Superior temporal gyrus (tissue), 1 donor: ENCODE measurements around the gene C6orf89.

Experiments used
- DNase-seq: peaks from one replicate; pipeline ENCODE4 v3.0.0-alpha.2; 2016; ENCODE audit errors: extremely low spot score

C6orf89 gene

GRCh38 chr6:36852481-36853147, 33.1 kb upstream of the C6orf89 start:
- DNase-seq, result no peak

DNA sequence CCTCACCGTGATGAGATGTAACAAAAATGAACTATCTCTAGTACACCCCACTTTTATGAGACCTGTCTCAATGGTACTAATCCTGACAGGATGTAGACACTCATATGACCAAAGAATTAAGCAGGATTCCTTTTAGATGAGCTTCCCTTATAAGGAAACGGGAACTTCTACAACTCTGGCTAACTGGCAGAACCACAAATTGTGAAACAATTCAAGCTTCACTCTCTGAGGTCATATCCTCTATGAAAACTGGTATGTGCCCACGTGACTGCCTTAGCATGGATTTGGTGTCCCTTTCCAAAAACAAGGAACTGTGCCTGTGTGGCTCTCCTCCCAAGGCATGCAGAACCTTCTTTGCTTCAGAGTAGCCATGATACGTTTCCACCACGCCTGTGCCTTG, 32.4 kb upstream of the C6orf89 start:
- DNase-seq, result peak; percentile 28

- DNase-seq, result no peak
Measured at GRCh38 chr6:36855750-36856149, 30.0 kb upstream of the C6orf89 start.

DNA sequence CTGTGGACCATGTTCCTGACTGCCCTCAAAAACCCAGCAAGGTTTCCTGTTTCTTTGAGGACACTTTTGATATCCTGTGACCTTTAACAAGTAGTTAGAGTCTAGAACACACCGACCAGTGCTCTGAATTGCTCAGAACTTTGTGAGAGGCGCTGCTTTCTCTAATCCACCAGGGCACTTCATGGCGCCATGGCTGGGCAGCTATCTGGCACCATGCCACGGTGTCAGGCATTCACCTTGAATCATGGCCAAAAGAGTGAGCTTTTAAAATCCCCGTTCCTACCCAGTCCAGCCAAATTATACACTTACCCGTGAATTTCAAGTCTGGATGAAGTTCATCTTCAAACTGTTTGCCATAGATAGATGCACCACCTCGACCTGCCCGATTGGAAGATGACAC, 29.5 kb upstream of the C6orf89 start:
- no peak for DNase-seq

GRCh38 chr6:36857325-36857724, 28.4 kb upstream of the C6orf89 start:
- no peak for DNase-seq

DNA sequence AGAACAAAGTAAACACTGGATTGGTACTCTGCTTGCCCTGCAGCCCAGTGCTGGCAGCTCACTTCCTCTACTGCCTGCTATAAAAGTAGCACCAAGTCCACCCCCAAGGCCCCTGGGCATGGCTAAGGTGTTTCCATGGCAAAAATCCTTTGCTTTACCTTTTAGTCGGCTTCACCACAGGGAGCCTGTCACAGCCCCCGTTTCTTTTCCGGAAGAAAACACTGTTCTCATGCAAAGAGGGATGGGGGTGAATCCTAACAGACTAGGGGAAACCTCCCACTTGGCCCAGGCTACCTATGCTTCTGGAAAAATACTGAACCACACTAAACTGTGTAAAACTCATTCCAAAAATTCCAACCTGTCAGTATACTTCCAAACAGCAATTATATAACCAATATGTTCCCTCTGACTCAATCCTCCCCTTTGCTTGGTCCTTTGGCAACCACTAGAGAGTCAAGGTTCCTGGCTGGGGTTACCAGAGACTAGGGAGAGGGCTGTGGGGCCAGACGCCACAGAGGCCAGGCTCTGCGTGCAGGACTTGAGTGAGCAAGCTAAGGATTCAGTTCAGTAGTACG, 27.3 kb upstream of the C6orf89 start:
- peak; percentile 48 for DNase-seq

DNA sequence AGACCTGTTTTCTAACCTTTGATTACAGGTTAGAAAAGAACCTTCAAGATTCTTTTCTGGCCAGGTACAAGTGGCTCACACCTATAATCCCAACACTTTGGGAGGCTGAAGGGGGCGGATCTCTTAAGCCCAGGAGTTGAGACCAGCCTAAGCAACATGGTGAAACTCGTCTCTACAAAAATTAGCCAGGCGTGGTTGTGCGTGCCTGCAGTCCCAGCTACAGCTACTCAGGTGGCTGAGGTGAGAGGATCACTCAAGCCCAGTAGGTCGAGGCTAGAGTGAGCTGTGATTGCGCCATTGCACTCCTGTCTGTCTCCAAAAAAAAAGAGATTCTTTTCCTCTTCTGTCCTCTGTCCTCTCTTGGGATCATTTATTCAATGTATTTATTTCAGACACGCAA, 25.6 kb upstream of the C6orf89 start:
- DNase-seq, result no peak

DNA sequence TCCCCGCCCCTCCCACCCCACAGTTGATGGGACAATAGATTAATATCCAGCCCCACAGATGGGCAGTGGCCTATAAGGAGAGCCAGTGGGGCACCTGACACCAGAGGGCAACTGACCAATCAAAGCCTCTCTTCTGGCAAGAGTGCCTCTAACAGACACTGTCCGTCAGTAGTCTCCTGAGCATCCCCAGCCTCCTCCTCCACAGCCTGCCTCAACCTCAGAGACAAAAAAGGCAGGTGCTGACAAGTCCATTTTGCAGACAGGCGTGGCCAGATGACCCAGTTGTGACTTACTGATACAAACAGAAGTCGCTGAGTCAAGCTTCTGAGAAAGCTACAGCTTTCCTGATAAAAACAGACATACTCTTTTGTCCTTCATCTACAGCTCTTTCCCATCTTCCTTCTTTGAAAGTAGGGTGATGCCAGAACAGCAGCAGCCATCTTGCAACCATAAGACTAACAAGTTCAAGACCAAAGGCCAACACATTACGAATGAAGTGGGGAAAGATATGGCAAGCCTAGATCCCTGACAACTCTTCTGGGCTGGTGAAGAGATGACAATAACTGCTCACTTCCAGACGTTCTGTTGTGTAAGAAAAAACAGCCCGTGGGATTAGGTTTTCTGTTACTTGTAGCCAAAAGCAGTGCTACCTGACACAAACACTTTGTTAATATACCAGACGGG, 23.4 kb upstream of the C6orf89 start:
- DNase-seq, result no peak

- DNase-seq, result no peak
Measured at GRCh38 chr6:36862848-36863382, 22.8 kb upstream of the C6orf89 start.

DNA sequence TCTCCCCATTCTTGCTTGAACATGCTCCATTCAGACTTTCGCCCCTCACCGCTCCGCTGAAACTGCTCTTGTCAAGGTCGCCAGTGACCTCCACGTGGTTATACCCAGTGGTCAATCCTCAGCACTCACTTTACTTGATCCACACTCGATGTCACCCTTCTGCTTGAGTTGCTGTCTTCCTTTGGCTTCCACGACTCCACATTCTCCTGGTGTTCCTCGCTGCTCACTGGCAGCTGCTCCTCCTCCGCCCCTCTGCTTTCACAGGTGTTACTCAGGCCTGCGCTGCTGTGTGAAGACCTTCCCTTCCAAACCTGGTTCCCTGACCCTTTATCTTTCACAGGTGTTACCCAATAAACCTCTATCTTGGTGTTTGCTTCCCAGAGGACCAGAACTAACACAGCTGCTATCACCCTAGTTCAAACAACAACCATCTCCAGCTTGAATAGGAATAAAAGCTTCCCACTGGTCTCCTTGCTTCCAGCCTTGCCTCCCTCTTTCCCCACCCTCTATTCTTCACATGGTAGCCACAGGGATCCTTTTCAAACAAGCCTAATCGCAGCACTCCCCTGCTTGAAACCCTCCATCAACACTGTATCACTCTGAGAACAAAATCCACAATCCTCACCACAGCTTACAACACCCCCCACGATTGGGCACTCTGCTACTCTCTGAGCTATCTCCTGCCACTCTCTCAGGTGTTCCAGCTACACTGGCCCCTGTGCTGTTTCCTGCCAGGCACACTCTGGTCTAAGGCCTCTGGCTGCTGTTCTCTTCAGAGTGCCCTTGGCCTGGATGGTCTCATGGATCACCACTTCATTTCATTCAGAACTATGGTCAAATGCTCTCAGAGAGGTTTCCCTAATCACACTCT, 21.8 kb upstream of the C6orf89 start:
- DNase-seq, result no peak

- DNase-seq, result no peak
Measured at GRCh38 chr6:36865835-36866234, 19.9 kb upstream of the C6orf89 start.

DNA sequence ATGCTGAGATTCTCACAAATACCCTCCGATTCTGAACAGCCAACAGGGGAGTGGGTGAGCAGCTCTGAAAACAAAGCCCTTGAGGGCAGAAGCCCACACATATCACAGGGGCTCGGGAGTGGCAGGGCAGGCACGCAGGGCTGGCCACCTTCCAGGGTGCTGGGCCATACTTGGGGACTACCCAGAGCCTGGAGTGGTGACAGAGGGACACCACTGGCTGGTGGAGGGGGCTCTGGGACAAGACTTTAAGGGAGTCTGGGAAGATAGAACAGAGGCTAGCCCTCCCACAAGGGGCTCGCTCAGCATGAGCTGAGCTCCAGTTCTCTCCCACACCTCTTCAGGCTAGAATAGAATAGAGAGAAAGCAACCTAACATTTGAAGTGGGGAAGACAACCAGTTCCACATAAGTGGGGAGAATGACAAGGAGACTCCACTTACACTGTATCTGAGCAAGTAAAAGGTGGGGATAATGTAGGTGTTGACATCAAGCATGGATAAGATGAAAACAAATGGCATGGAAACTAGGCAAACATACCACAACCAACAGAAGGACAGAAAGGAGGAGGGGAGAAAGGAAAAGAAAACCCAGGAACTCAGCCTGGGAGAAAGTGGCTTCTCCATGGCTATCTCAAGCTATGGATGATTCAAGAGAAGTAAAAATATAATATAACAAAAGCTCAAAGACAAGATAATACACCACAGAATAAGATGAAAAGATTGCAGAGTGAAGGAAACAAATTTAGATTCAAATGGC, 18.1 kb upstream of the C6orf89 start:
- DNase-seq, result no peak

- DNase-seq, result no peak
Measured at GRCh38 chr6:36871686-36872085, 14.1 kb upstream of the C6orf89 start.

DNA sequence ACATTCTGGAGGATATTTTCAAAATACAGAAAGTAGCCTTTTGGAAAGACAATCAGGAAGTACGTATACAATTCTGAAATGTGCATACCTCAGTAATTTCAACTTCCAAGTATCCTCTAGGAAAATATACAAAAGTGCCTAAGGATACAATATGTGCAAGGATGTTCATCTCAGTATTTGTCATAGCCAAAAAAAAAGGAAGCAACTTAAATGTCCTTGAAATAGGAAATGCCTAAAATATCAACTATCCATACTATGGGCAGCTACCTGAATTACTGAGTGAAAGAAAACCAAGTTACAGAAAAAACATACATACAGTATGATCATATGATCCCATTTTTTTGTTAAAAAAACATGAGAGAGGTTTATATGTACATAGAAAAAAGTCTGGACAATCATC, 12.6 kb upstream of the C6orf89 start:
- no peak for DNase-seq

- DNase-seq, result peak; percentile 34
Measured at GRCh38 chr6:36873612-36874442, 11.9 kb upstream of the C6orf89 start.

DNA sequence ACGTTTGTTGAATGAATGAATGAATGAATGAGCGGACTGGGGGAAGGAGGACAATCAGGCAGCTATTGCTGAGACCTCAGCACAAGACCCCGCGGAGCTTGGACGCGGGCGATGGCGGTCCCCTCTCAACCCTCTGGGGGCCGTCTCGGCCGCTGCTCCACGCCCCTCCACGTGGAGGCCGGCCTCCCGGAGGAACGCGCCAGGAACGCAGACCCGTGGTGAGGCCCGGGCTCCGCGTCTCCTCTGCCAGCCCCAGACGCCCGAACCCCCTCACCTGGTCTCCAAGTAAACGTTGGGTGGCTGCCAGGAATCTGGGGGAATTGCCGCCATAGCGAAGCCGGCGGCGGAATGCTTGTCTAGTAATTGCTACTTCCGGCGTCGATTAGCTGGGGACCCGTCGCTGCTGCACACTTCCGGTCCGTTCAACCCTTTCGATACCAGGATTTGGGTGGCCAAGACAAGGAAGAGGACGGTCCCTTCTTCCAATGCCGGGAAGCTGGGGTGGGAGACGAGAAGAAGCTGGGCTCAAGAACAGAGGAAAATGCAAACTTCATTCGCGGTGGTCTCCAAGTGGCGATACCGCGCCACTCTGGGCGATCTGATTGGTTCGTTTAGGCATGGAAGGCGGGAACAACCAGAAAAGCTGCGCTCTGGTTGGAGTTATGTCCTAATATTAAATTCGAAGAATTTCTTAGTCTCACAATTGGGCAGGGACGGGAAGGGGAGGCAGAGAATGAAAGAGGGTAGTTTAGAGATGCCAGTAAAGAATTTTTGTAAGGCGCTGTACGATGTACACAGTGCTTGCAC, 11.1 kb upstream of the C6orf89 start, which contains the start of gene PPIL1:
PPIL1 (minus strand) TSS at position 361 of the 807 bp plus-strand sequence; CDS start at position 330, 31 bp downstream.
- DNase-seq, result peak; percentile 93

GRCh38 chr6:36875250-36875633, 10.5 kb upstream of the C6orf89 start:
- DNase-seq, result peak; percentile 33

GRCh38 chr6:36884610-36885009, 1.1 kb upstream of the C6orf89 start:
- DNase-seq, result no peak

DNA sequence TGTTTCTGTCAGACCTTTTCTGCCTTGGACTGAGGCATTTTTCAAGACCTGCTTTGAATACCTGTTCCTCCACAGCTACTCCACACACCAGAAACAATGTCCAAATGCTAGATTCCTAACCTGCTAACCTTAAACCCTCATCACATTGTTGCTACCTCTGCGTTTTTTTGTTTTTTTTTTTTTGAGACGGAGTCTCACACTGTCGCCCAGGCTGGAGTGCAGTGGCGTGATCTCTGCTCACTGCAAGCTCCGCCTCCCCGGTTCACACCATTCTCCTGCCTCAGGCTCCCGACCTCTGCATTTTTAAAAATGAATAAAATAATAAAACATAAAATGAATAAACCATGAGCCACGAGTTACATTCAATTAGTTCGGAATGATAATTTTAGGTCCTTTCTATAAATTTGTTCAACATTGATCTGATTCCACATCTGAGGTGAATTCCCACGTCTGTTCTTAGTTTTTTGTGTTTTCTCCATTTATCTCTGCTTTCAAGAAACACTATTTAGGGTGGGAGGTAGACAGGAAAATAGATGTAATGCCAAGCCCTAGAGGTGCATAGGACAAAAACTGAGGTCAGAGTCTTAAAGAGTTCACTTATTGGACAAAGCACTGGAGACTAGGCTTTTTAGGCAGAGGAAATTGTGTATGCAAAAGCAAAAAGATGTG, 1.3 kb downstream of the C6orf89 start:
- DNase-seq, result no peak
